Gastrocnemius medialis (tissue), 4 donors: ENCODE results near the gene NUF2. TPM values are rescaled to one million over a fixed set of nuclear protein-coding genes. Genes with fewer than 3 reads are reported as not detected.

Experiments
- ATAC-seq, 2 donors: fragments of 150-250 bp; one replicate each; pipeline ENCODE4 v1.9.1; 2016
- DNase-seq, 2 donors: peaks; one replicate each; pipeline ENCODE4 v3.0.0-alpha.2; 2019
- H3K27ac ChIP-seq, 4 donors: fragments of 200-600 bp; sonication (generic); 1 replicate in 1 of 4; 2 replicates in 3 of 4; pipeline ENCODE4 v1.5.1; 2016 to 2018; ENCODE audit warnings: mild to moderate bottlenecking in 2 of 4, moderate library complexity in 1 of 4
- H3K27me3 ChIP-seq, 3 donors: fragments of 200-600 bp; sonication (generic) in 2 of 3; 1 replicate in 1 of 3; 2 replicates in 2 of 3; pipeline versions ENCODE4 v1.5.1 to v1.6.0; 2016 to 2019; ENCODE audit warnings: mild to moderate bottlenecking in 1 of 3, moderate library complexity in 1 of 3
- H3K36me3 ChIP-seq, 2 donors: fragments of 200-600 bp; sonication (generic) in 1 of 2; one replicate each; pipeline ENCODE4 v1.5.1; 2017 to 2018
- H3K4me1 ChIP-seq, 2 donors: fragments of 200-600 bp; sonication (generic) in 1 of 2; one replicate each; pipeline ENCODE4 v1.5.1; 2016 to 2017; ENCODE audit warnings: mild to moderate bottlenecking in 2 of 2
- H3K4me3 ChIP-seq, 4 donors: fragments of 200-600 bp; sonication (generic) in 3 of 4; 1 replicate in 1 of 4; 2 replicates in 3 of 4; pipeline ENCODE4 v1.5.1; 2016 to 2019; ENCODE audit warnings: mild to moderate bottlenecking in 2 of 4
- H3K9me3 ChIP-seq, 3 donors: fragments of 200-600 bp; sonication (generic) in 2 of 3; 1 replicate in 1 of 3; 2 replicates in 2 of 3; pipeline ENCODE4 v1.5.1; 2016 to 2019
- POLR2A ChIP-seq, 2 donors: fragments of 450-650 bp; IDR thresholded peaks; one replicate each; pipeline ENCODE4 v1.6.1; 2017; ENCODE audit warnings: antibody characterized with exemption in 2 of 2, mild to moderate bottlenecking in 2 of 2, moderate library complexity in 2 of 2
- in situ Hi-C, 4 donors: fragments of 200-750 bp; cut with MboI; loops; one replicate each; pipeline versions ENCODE4 v1.15.0 to v1.8.0; 2017; ENCODE audit warnings: low sequenced_read_pairs in 4 of 4
- intact Hi-C: fragments of 100-400 bp; cut with DNase I; formaldehyde crosslinking; loops from one replicate; pipeline ENCODE4 v1.15.1; 2023; ENCODE audit warnings: low total_unique reads
- total RNA-seq, 4 donors: library from RNA; depleted of rRNA; stranded (reverse); fragments of >200 nt; gene quantifications; one replicate each; pipeline versions ENCODE4 v1.1.0 to v1.2.3, GENCODE V29; 2016
- TF ChIP-seq, protein P1 (sequence below), 5 experiments: fragments of 450-650 bp in 3 of 5; fragments of 200-600 bp in 2 of 5; sonication (generic) in 2 of 5; IDR thresholded peaks in 4 of 5; conservative IDR thresholded peaks in 1 of 5; 1 replicate in 4 of 5; 2 replicates in 1 of 5; pipeline ENCODE4 v1.5.1; 2016 to 2019; ENCODE audit warnings: antibody characterized with exemption in 5 of 5, mild to moderate bottlenecking in 3 of 5, moderate library complexity in 3 of 5

The NUF2 gene
- total RNA-seq, 4 donors from 2014 or later = not detected

DNA sequence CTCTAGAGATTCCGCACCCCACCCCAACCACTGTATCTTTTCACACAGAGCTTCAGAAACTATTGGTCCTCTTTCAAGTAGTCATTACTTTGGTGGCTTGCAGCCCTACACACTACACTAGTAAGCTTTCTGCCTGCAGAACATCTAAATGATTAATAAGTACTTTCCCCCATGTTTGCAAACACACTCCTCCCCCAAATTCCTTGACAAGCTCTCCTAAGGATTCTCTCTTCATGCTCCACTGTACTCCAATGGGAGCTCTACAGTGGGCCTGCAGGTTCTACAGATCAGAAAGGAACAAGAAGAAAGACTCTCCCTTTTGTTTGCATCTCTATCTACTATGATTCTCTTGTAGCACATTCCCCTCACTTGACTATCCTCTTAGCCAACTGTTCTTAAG, 16.3 kb upstream of the NUF2 start:
- H3K9me3 ChIP-seq = no peaks in the 10 kb centered on the region
- intact Hi-C loops (no loop called here), in situ Hi-C loops (loop anchor here in 2 of 4 donors (25.0 kb wide), 1 partner anchor 443 kb away; the partner anchor contains the start of gene CCDC190 (in 2 of the 2))
- no peak for DNase-seq
- no peak overlapping the region for H3K27ac ChIP-seq
- no peak for TF ChIP-seq POLR2A (IDR thresholded peaks at IDR 0.05)
- TF ChIP-seq, protein P1, sequence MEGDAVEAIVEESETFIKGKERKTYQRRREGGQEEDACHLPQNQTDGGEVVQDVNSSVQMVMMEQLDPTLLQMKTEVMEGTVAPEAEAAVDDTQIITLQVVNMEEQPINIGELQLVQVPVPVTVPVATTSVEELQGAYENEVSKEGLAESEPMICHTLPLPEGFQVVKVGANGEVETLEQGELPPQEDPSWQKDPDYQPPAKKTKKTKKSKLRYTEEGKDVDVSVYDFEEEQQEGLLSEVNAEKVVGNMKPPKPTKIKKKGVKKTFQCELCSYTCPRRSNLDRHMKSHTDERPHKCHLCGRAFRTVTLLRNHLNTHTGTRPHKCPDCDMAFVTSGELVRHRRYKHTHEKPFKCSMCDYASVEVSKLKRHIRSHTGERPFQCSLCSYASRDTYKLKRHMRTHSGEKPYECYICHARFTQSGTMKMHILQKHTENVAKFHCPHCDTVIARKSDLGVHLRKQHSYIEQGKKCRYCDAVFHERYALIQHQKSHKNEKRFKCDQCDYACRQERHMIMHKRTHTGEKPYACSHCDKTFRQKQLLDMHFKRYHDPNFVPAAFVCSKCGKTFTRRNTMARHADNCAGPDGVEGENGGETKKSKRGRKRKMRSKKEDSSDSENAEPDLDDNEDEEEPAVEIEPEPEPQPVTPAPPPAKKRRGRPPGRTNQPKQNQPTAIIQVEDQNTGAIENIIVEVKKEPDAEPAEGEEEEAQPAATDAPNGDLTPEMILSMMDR (IDR thresholded peaks at IDR 0.05 in 4 of 5, conservative IDR thresholded peaks at IDR 0.05 in 1 of 5) = no peak
- no peaks in the 10 kb centered on the region for H3K27me3 ChIP-seq
- no peak for ATAC-seq
- peaks cover 0 to 4% of the 10 kb centered on the region in 2 donors for H3K36me3 ChIP-seq
- H3K4me1 ChIP-seq = no peaks in the 10 kb centered on the region
- H3K4me3 ChIP-seq = no peak overlapping the region

DNA sequence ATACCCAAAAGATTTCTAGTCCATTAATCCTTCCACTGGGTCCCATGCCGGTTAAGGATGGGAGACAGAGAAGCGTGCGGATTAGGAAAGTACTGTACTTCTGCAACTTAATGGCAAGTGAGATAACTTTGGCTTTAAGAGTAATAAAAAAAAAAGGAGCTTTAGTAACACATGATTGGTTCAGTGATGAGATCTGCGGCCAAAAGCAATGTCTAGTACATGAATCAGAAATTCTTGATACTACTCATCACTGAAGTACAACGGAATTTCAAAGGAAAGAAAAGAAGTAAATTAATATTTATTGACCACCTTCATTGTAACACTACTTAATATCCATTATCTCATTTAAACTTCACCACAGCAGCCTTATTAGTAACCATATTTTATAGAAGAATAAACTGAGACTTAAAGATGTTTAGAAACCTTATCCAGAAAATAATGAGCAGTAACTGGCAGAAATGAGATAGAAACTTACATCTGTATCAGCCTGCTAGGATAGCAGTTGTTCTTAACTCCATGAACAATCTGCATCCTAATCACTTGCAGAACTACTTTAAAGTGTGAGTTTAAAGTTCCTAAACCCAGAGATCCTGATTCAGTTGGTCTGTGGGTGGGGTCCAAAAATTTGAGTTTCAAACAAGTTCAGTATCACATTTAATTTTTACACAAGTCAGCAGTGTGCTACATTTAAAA, 14.1 kb upstream of the NUF2 start:
- in situ Hi-C loops (loop anchor here in 2 of 4 donors (25.0 kb wide), 1 partner anchor 445 kb away; the partner anchor contains the start of gene CCDC190 (in 2 of the 2)), intact Hi-C loops (no loop called here)
- no peaks in the 10 kb centered on the region for H3K4me1 ChIP-seq
- ATAC-seq = no peak
- H3K36me3 ChIP-seq = peaks cover 0 to 4% of the 10 kb centered on the region in 2 donors
- H3K4me3 ChIP-seq = no peak overlapping the region
- H3K9me3 ChIP-seq = no peaks in the 10 kb centered on the region
- TF ChIP-seq, protein P1 (IDR thresholded peaks at IDR 0.05 in 4 of 5, conservative IDR thresholded peaks at IDR 0.05 in 1 of 5) = no peak
- TF ChIP-seq POLR2A (IDR thresholded peaks at IDR 0.05) = no peak
- no peak for DNase-seq
- no peak overlapping the region for H3K27ac ChIP-seq
- no peaks in the 10 kb centered on the region for H3K27me3 ChIP-seq

DNA sequence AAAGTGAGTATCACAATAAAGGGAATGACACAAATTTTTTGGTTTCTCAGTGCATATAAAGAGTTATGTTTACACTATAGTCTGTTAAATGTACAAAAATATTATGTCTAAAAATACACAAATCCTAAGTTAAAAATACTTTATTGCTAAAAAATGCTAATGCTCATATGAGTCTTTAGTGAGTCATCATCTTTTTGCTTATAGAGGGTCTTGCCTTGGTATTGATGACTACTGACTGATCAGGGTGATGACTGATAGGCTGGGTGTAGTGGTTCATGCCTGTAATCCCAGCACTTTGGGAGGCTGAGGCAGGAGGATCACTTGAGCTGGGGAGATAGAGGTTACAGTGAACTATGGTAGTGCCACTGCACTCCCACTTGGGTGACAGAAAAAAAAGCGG, 12.9 kb upstream of the NUF2 start:
- DNase-seq = no peak
- Histone ChIP-seq H3K9me3 (no peaks in the 10 kb centered on the region), H3K27me3 (no peaks in the 10 kb centered on the region), H3K36me3 (peaks cover 0 to 2% of the 10 kb centered on the region in 2 donors), H3K4me1 (no peaks in the 10 kb centered on the region), H3K27ac (no peak overlapping the region), H3K4me3 (no peak overlapping the region)
- TF ChIP-seq POLR2A (IDR thresholded peaks at IDR 0.05) = no peak
- TF ChIP-seq, protein P1 (IDR thresholded peaks at IDR 0.05 in 4 of 5, conservative IDR thresholded peaks at IDR 0.05 in 1 of 5) = no peak
- no peak for ATAC-seq
- in situ Hi-C loops = loop anchor here in 2 of 4 donors (25.0 kb wide), 1 partner anchor 447 kb away; the partner anchor contains the start of gene CCDC190 (in 2 of the 2)
- intact Hi-C loops = no loop called here

DNA sequence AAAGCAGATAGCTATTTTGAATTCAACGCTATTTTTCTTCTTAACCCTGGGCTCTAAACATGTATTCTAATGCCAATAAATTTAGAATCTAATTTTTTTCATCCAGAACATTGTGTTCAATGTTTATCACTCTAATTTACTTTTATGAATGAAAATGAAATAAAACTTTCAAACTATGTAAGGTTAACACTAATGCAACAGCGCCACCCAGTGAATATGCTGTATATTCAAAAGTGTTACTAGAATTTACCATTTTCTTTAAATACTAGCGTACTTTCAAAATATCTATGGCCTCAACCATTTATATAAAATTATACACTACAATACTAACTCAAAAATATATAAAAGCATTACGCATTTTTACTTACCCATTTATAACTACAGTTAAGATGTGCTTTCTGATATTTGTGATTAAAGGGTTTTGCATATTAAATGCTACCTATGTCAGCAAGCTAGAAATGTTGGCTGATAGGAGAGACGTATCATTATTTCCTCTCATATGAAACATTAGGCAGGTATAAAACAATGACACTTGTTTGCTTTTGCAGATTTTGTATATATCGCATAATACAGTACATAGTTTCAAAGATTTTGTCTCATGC, 5.9 kb upstream of the NUF2 start:
- Histone ChIP-seq H3K9me3 (no peaks in the 10 kb centered on the region), H3K27me3 (no peaks in the 10 kb centered on the region), H3K4me1 (peaks cover 7 to 8% of the 10 kb centered on the region in 2 donors), H3K27ac (no peak overlapping the region), H3K4me3 (no peak overlapping the region), H3K36me3 (peaks cover 0 to 15% of the 10 kb centered on the region in 2 donors)
- TF ChIP-seq, protein P1 (IDR thresholded peaks at IDR 0.05 in 4 of 5, conservative IDR thresholded peaks at IDR 0.05 in 1 of 5) = peak; percentile 28 to 67 (median 59)
- no peak for TF ChIP-seq POLR2A (IDR thresholded peaks at IDR 0.05)
- intact Hi-C loops (loop anchor here (2.0 to 10.0 kb wide), 3 partner anchors 244 to 1261 kb away; no protein-coding TSS in a partner anchor), in situ Hi-C loops (loop anchor here in 3 of 4 donors (10.0 to 25.0 kb wide), 2 partner anchors 454 to 471 kb away; partner anchors contain the start of gene CCDC190 (in 2 of the 3))
- DNase-seq (no peak), ATAC-seq (no peak)
